Neuronal stem cell (in vitro differentiated cells): ENCODE measurements around the gene RRAD.
A peak's percentile ranks its signal among the peaks of the same experiment; 100 is the strongest.
"Not testable (repeated sequence)": the region's sequence is repeated elsewhere in the genome, so short reads cannot be mapped to it uniquely, and the experiment has no call there.

Source experiments
- DNase-seq: peaks from one replicate; pipeline ENCODE4 v3.0.0-alpha.2; 2013; ENCODE audit warnings: low spot score
- H2AFZ ChIP-seq: one replicate; pipeline ENCODE4 v1.6.1; 2013; ENCODE audit warnings: mild to moderate bottlenecking, low read length, inconsistent platforms
- H2AK5ac ChIP-seq: 2 replicates; pipeline ENCODE4 v1.6.1; 2013; ENCODE audit warnings: low read depth, mild to moderate bottlenecking, inconsistent platforms, low read length, moderate library complexity, mixed read lengths
- H2BK120ac ChIP-seq: 2 replicates; pipeline ENCODE4 v1.6.1; 2013; ENCODE audit warnings: low read depth, mild to moderate bottlenecking, inconsistent platforms, low read length, moderate library complexity, mixed read lengths
- H2BK12ac ChIP-seq: one replicate; pipeline ENCODE4 v1.6.1; 2013; ENCODE audit warnings: low read length, inconsistent platforms
- H2BK15ac ChIP-seq: 2 replicates; pipeline ENCODE4 v1.6.1; 2013; ENCODE audit warnings: mild to moderate bottlenecking, low read length, inconsistent platforms, mixed read lengths
- H2BK5ac ChIP-seq: one replicate; pipeline ENCODE4 v1.6.1; 2013; ENCODE audit warnings: inconsistent platforms, mild to moderate bottlenecking, low read length, moderate library complexity
- H3K14ac ChIP-seq: one replicate; pipeline ENCODE4 v1.6.1; 2013; ENCODE audit warnings: low read length, inconsistent platforms
- H3K18ac ChIP-seq: 2 replicates; pipeline ENCODE4 v1.6.1; 2013; ENCODE audit warnings: low read length, inconsistent platforms
- H3K23ac ChIP-seq: 2 replicates; pipeline ENCODE4 v1.6.1; 2013; ENCODE audit warnings: low read depth, mild to moderate bottlenecking, mixed read lengths, low read length, inconsistent platforms; ENCODE audit not compliant: poor library complexity
- H3K27ac ChIP-seq: replicated peaks from 3 replicates; pipeline ENCODE4 v1.5.1; 2013; ENCODE audit warnings: low read length, inconsistent platforms
- H3K27me3 ChIP-seq, 3 experiments: 2 replicates each; pipeline ENCODE4 v1.6.1; 2013; ENCODE audit warnings: low read length in 3 of 3, mild to moderate bottlenecking in 2 of 3, inconsistent platforms in 1 of 3, low read depth in 1 of 3, mixed read lengths in 1 of 3, moderate library complexity in 1 of 3; ENCODE audit not compliant: control insufficient read depth in 3 of 3, insufficient read depth in 3 of 3
- H3K36me3 ChIP-seq, 2 donors: replicated peaks in 1 of 2; 2 replicates each; pipeline ENCODE4 v1.6.1; 2013; ENCODE audit warnings: low read length in 2 of 2; ENCODE audit not compliant: control insufficient read depth in 2 of 2, insufficient read depth in 2 of 2
- H3K4ac ChIP-seq: 2 replicates; pipeline ENCODE4 v1.6.1; 2013; ENCODE audit warnings: inconsistent platforms, mild to moderate bottlenecking, low read length, moderate library complexity
- H3K4me1 ChIP-seq, 2 donors: 1 replicate in 1 of 2; 2 replicates in 1 of 2; pipeline ENCODE4 v1.6.1; 2013; ENCODE audit warnings: low read length in 2 of 2, low read depth in 1 of 2; ENCODE audit not compliant: control insufficient read depth in 2 of 2, insufficient read depth in 1 of 2
- H3K4me2 ChIP-seq: one replicate; pipeline ENCODE4 v1.6.1; 2013; ENCODE audit warnings: mild to moderate bottlenecking, low read length, inconsistent platforms; ENCODE audit not compliant: insufficient read depth, poor library complexity, severe bottlenecking
- H3K4me3 ChIP-seq, 2 donors: 2 replicates each; pipeline ENCODE4 v1.5.1; 2013; ENCODE audit warnings: low read length in 2 of 2, mild to moderate bottlenecking in 2 of 2, inconsistent platforms in 1 of 2, moderate library complexity in 1 of 2
- H3K79me1 ChIP-seq: one replicate; pipeline ENCODE4 v1.6.1; 2013; ENCODE audit warnings: low read depth, mild to moderate bottlenecking, inconsistent platforms, low read length, moderate library complexity
- H3K9ac ChIP-seq: one replicate; pipeline ENCODE4 v1.6.1; 2013; ENCODE audit warnings: mild to moderate bottlenecking, low read depth, low read length, inconsistent platforms; ENCODE audit not compliant: poor library complexity
- H3K9me3 ChIP-seq, 2 donors: replicated peaks in 1 of 2; 2 replicates each; pipeline versions ENCODE3 to v1.6.1; 2013; ENCODE audit warnings: low read length in 2 of 2, mild to moderate bottlenecking in 2 of 2, inconsistent platforms in 1 of 2, low read depth in 1 of 2, mixed read lengths in 1 of 2, moderate library complexity in 1 of 2; ENCODE audit not compliant: control insufficient read depth in 2 of 2, insufficient read depth in 1 of 2
- H4K8ac ChIP-seq: one replicate; pipeline ENCODE4 v1.6.1; 2013; ENCODE audit warnings: low read depth, mild to moderate bottlenecking, inconsistent platforms, low read length, moderate library complexity
- H4K91ac ChIP-seq: one replicate; pipeline ENCODE4 v1.6.1; 2013; ENCODE audit warnings: low read length, low read depth, mild to moderate bottlenecking, inconsistent platforms; ENCODE audit not compliant: poor library complexity
- WGBS, 2 donors: extraction: QIAGEN DNeasy Blood & Tissue Kit; methylation state at CpG; one replicate each; pipeline ENCODE4 v1.1.7; 2013; ENCODE audit warnings: missing lambda C conversion rate in 2 of 2, mixed read lengths in 1 of 2; ENCODE audit not compliant: insufficient read length in 2 of 2, insufficient replicate concordance in 1 of 2; ENCODE audit errors: extremely low coverage in 2 of 2; 5-methylcytosine and 5-hydroxymethylcytosine counted together

RRAD gene

GRCh38 chr16:66935314-66936011, 10.1 kb upstream of the RRAD start, which contains the start of gene CES2:
Gene CES2, plus strand, starts transcription at chr16:66935516. Its CDS starts 120 bp downstream, at chr16:66935636.
- Histone ChIP-seq H3K4me2 (peak within 1 kb of the TSS; percentile 78), H3K9me3 (no peaks in the 10 kb centered on the region), H2BK5ac (peak within 1 kb of the TSS; percentile 70), H3K4me3 (peak within 1 kb of the TSS; percentile 90 to 99), H3K9ac (peak within 1 kb of the TSS; percentile 99), H2BK120ac (no peak within 1 kb of the TSS), H3K4ac (no peak within 1 kb of the TSS), H3K79me1 (peaks cover 16% of the 10 kb centered on the region), H3K23ac (peak within 1 kb of the TSS; percentile 98), H3K36me3 (peaks cover 12 to 58% of the 10 kb centered on the region in 2 donors), H3K27ac (no peak within 1 kb of the TSS), H2AK5ac (peak within 1 kb of the TSS; percentile 77), H3K14ac (peak within 1 kb of the TSS; percentile 12), H2BK12ac (no peak within 1 kb of the TSS), H2AFZ (peak within 1 kb of the TSS; percentile 94), H3K18ac (peak within 1 kb of the TSS; percentile 99), H4K8ac (no peak within 1 kb of the TSS), H3K27me3 (no peaks in the 10 kb centered on the region), H3K4me1 (peaks cover 9% of the 10 kb centered on the region in 2 donors), H2BK15ac (no peak within 1 kb of the TSS), H4K91ac (no peak within 1 kb of the TSS)
- no peak for DNase-seq
- WGBS, 2 donors = no CpG with 5 or more reads among the region's 44 CpGs

- Histone ChIP-seq H2AK5ac (peak overlapping the region; percentile 77), H3K4me3 (peak overlapping the region; percentile 90 to 99), H3K79me1 (peaks cover 16% of the 10 kb centered on the region), H3K4me2 (peak overlapping the region; percentile 78), H3K23ac (peak overlapping the region; percentile 98), H3K36me3 (peaks cover 7 to 52% of the 10 kb centered on the region in 2 donors), H3K18ac (peak overlapping the region; percentile 99), H3K14ac (peak overlapping the region; percentile 12), H2BK5ac (peak overlapping the region; percentile 70), H2AFZ (peak overlapping the region; percentile 94), H3K9ac (peak overlapping the region; percentile 99)
- not testable (repeated sequence) for DNase-seq, H3K4me1 ChIP-seq, H3K9me3 ChIP-seq, H3K27ac ChIP-seq, H4K91ac ChIP-seq, H3K4ac ChIP-seq, H2BK15ac ChIP-seq, H2BK12ac ChIP-seq, H4K8ac ChIP-seq, H2BK120ac ChIP-seq, H3K27me3 ChIP-seq
- no CpG with 5 or more reads among the region's 24 CpGs for WGBS, 2 donors
These were observed 9.5 kb upstream of the RRAD start for GRCh38 chr16:66934839-66935313.

- peak; percentile 63 for DNase-seq
- H2AK5ac ChIP-seq = peak within 1 kb of the TSS; percentile 77
- H3K4me1 ChIP-seq = peaks cover 9% of the 10 kb centered on the region in 2 donors
- H3K18ac ChIP-seq = peak within 1 kb of the TSS; percentile 99
- peaks cover 6 to 46% of the 10 kb centered on the region in 2 donors for H3K36me3 ChIP-seq
- no peak within 1 kb of the TSS for H4K91ac ChIP-seq
- peak within 1 kb of the TSS; percentile 12 for H3K14ac ChIP-seq
- peak within 1 kb of the TSS; percentile 94 for H2AFZ ChIP-seq
- H3K4me2 ChIP-seq = peak within 1 kb of the TSS; percentile 78
- H3K9me3 ChIP-seq = no peaks in the 10 kb centered on the region
- peak within 1 kb of the TSS; percentile 99 for H3K9ac ChIP-seq
- H2BK120ac ChIP-seq = no peak within 1 kb of the TSS
- no peak within 1 kb of the TSS for H3K4ac ChIP-seq
- H4K8ac ChIP-seq = peak within 1 kb of the TSS; percentile 70
- H3K23ac ChIP-seq = peak within 1 kb of the TSS; percentile 98
- peaks cover 16% of the 10 kb centered on the region for H3K79me1 ChIP-seq
- H2BK15ac ChIP-seq = no peak within 1 kb of the TSS
- peak within 1 kb of the TSS; percentile 70 for H2BK5ac ChIP-seq
- H3K27ac ChIP-seq = no peak within 1 kb of the TSS
- peak within 1 kb of the TSS; percentile 90 to 99 for H3K4me3 ChIP-seq
- H2BK12ac ChIP-seq = no peak within 1 kb of the TSS
- H3K27me3 ChIP-seq = no peaks in the 10 kb centered on the region
- WGBS, 2 donors = no CpG with 5 or more reads among the region's 76 CpGs
These were observed 9.0 kb upstream of the RRAD start, which contains the start of gene CIAO2B for GRCh38 chr16:66934138-66934838. Gene CIAO2B, minus strand, starts transcription at chr16:66934402. Its CDS starts 38 bp downstream, at chr16:66934364.

- no peak overlapping the region for H3K27ac ChIP-seq
These were observed 8.4 kb upstream of the RRAD start for GRCh38 chr16:66933776-66934137.

More at GRCh38 chr16:66933776-66934137, 8.4 kb upstream of the RRAD start:
- Histone ChIP-seq H3K4me3 (peak overlapping the region; percentile 90 to 99), H2AK5ac (peak overlapping the region; percentile 48), H2BK5ac (peak overlapping the region; percentile 70), H2AFZ (peak overlapping the region; percentile 94), H3K9ac (peak overlapping the region; percentile 99), H3K79me1 (peaks cover 16% of the 10 kb centered on the region), H3K4me1 (peaks cover 9% of the 10 kb centered on the region in 2 donors), H2BK15ac (no peak overlapping the region), H3K23ac (peak overlapping the region; percentile 98), H3K14ac (no peak overlapping the region), H3K18ac (peak overlapping the region; percentile 94), H2BK120ac (no peak overlapping the region), H2BK12ac (no peak overlapping the region), H3K27me3 (no peaks in the 10 kb centered on the region), H3K9me3 (no peaks in the 10 kb centered on the region), H4K91ac (no peak overlapping the region), H3K4me2 (peak overlapping the region; percentile 78), H3K36me3 (peaks cover 4 to 41% of the 10 kb centered on the region in 2 donors), H4K8ac (no peak overlapping the region), H3K4ac (no peak overlapping the region)
- no CpG with 5 or more reads among the region's 12 CpGs for WGBS, 2 donors
- no peak for DNase-seq
